IMR-90 (cell line): ENCODE measurements around the gene ZCCHC3.

Experiments
- NFE2L2 ChIP-seq: fragments of 150-350 bp; IDR thresholded peaks from 2 replicates; pipeline ENCODE4 v1.6.1; 2016; ENCODE audit warnings: low read depth, mild to moderate bottlenecking, low read length
- POLR2A ChIP-seq: IDR thresholded peaks from 2 replicates; pipeline ENCODE4 v1.6.1; 2012; ENCODE audit warnings: mild to moderate bottlenecking, low read depth, low read length
- TF ChIP-seq, protein P1 (sequence below): conservative IDR thresholded peaks from 2 replicates; pipeline ENCODE4 v1.5.1; 2012; ENCODE audit warnings: mild to moderate bottlenecking, low read depth, low read length, improper control_type of control experiment
- TF ChIP-seq, protein P2 (sequence below): fragments of 150-350 bp; IDR thresholded peaks from 2 replicates; pipeline ENCODE4 v1.6.1; 2017; ENCODE audit warnings: mild to moderate bottlenecking, antibody characterized with exemption, low read length, low read depth

- TF ChIP-seq, protein P1, sequence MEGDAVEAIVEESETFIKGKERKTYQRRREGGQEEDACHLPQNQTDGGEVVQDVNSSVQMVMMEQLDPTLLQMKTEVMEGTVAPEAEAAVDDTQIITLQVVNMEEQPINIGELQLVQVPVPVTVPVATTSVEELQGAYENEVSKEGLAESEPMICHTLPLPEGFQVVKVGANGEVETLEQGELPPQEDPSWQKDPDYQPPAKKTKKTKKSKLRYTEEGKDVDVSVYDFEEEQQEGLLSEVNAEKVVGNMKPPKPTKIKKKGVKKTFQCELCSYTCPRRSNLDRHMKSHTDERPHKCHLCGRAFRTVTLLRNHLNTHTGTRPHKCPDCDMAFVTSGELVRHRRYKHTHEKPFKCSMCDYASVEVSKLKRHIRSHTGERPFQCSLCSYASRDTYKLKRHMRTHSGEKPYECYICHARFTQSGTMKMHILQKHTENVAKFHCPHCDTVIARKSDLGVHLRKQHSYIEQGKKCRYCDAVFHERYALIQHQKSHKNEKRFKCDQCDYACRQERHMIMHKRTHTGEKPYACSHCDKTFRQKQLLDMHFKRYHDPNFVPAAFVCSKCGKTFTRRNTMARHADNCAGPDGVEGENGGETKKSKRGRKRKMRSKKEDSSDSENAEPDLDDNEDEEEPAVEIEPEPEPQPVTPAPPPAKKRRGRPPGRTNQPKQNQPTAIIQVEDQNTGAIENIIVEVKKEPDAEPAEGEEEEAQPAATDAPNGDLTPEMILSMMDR = no peak
- TF ChIP-seq, protein P2, sequence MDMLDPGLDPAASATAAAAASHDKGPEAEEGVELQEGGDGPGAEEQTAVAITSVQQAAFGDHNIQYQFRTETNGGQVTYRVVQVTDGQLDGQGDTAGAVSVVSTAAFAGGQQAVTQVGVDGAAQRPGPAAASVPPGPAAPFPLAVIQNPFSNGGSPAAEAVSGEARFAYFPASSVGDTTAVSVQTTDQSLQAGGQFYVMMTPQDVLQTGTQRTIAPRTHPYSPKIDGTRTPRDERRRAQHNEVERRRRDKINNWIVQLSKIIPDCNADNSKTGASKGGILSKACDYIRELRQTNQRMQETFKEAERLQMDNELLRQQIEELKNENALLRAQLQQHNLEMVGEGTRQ = no peak
- TF ChIP-seq NFE2L2 = no peak
- no peak for TF ChIP-seq POLR2A
Measured at GRCh38 chr20:289693-290083, 7.7 kb upstream of the ZCCHC3 start.
